COLO829 (cell line): ENCODE measurements around the gene DNM1.
A peak's percentile ranks its signal among the peaks of the same experiment; 100 is the strongest.

Experiments used
- DNase-seq: peaks from one replicate; pipeline ENCODE4 v3.0.0; 2012; ENCODE audit warnings: low spot score

Gene DNM1

DNA sequence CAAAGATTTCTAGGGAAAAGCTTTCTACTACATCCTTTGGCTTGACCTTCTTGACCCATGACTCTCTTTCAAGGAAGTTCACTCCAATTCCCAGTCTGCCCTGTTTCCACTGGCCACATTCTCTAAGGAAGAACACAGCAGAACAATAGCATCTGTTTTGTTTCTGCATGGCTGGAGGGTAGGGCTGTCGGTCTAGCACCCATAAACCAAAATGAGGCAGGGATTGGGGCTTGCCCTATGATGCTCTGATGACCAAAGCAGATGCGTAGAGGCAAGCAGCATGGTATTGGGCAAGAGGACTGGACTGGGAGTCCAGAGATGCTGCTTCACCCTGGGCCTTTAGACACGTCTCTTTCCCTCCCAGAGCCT lies 48.5 kb downstream of the DNM1 start:
- DNase-seq, result no peak

DNA sequence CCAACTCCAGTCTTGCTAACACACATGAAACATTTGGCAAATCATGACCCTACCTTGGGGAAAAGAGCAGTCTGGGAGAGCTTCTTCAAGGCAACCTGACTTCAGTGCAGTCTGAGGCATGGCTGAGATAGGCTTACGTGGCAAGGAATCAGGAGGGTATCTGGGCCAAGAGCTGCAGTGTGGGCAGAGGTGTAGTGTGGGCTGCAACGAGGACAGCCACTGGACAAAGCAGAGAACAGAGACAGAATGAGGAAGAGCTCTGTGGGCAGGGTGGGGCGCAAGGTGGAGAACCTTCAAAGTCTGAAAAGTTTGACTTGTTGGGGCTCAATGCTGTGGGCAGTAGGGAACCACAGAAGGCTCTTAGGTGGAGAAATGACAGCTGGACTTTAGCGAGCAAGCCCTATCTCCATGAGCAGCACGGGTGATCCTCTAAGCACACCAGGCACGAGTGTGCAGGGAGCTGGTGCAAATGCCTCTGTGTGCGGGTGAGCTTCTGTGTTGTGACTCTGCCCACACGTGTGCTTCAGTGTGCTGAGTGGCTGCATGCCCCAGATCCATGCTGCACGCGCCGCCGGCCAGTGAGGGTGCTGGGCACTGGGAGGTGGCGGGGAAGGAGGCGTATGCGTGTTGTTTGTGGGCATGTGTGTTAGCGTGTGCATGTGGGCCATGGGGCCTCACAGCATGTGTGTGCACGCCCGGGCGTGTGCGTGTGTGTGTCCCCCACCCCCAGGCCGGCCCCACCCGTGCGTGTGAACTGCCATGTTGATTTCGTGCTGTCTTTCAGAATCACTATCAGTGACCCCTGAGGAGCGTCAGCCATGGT lies 49.3 kb downstream of the DNM1 start:
- DNase-seq, result no peak

DNA sequence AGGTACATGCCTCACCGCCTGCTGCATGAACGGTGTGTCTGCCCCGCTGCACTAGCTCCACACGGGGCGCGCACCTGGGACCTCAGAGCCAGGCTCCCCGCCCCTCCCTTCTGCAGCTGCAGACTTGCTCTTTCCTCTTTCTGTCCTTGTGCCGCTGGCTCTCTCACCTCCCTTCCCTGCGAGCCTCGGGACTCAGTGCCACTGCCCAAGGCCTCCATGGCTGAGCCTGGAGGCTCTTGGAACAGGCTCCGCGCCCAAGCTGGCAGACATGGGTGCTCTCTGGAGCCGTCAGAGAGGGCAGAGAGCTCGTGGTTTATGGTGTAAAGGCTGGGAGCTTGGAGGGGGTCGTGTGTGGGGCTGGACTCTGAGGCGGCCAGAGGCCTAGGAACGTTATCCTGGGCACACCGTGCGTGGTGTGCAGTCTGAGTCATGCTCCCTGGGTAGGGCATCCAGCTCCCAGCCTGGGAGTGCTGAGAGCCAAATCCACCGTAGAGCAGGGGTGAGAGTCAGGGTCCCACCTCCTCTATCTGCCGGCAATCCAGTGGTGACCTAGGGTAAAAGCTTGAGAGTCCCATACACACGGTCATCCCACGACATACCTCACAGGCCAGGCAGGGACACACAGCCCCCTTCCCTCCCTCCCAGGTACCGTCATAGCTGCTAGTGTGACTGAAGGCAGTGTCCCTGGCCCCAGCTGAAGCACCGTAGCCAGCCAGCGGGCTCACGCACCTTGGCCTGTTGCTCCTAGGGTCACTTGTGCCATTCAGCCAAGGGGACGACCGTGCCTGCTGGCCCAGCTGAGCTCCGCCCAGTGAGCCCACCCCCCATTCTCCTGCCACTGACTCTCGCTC lies 50.2 kb downstream of the DNM1 start:
- no peak for DNase-seq

DNA sequence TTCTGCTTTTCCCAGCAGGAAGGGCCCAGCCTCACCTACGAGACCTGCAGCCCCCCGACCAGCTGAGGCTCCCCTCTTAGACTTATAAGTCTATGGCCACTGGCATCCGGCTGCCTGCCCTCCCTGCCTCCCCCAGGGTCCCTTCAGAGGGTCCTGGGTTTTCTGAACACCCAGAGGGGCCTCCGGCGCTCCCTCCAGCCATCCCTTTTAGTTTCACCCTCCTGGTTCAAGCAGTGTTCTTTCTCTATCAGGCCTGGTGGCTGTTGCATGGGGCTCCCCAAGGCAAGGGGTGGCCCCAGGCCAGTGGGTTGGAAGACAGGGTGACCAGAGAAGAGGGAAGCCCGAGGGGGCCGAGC lies 50.8 kb downstream of the DNM1 start:
- DNase-seq, result no peak

DNA sequence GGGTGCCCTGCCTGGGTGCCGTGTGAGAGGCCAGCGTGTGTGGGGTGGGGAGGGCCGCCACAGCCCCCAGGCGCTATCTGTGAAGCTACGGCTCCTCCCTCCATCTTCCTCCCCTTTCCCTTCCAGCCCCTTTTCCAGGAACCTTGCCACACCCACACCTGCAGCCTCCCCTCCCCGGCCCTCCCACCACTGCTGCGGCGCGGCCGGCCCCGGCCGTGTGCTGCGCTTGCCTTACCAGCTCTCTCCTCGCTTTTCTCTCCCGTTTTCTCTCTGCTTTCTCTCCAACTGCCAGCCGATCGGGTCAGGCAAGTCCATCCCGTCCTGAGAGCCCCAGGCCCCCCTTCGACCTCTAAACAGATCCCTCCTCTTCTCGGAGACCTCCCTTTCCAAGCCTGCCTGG lies 51.2 kb downstream of the DNM1 start:
- DNase-seq, result no peak

DNA sequence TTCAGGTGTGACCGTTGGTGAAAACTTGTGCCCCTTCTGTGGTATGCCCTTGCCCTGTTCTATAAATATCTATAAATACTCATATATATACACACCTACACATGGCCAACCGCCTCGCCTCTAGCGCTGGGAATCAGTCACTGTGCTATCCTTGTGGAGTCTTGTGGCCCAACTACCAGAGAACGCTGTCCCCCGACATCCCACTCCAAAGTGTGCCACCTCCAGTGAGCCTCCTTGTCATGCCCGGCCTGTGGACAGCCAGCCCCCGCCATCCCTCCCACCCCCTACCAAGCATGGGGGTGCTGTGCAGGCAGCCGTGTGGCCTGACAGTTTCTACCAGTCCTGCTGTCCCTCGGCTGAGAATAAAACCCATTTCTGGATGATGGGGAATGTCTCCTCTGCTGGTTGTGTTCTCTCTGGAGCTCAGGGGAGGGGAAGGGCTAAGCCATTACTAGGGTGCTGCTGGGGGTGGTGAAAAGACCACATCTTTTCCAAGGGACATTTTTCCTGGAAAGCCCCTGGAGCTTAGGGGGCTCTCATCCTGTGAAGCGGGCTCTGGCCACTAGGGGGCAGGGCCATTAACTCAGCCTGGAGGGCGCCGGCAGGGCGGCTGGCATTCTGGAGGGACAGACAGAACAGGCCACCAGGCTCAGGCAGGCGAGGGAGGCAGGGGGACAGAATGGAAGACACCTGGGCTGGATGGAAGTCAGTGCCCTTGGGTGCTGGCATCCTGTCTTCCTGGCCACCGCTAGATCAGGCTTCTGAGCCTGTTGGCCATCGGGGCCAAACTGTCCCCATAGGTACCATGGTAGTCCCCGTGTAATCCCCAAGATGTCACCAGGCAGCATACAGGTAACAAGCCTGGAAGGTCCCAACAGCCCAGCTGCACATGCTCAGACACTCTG lies 51.9 kb downstream of the DNM1 start:
- DNase-seq, result peak; percentile 68

DNA sequence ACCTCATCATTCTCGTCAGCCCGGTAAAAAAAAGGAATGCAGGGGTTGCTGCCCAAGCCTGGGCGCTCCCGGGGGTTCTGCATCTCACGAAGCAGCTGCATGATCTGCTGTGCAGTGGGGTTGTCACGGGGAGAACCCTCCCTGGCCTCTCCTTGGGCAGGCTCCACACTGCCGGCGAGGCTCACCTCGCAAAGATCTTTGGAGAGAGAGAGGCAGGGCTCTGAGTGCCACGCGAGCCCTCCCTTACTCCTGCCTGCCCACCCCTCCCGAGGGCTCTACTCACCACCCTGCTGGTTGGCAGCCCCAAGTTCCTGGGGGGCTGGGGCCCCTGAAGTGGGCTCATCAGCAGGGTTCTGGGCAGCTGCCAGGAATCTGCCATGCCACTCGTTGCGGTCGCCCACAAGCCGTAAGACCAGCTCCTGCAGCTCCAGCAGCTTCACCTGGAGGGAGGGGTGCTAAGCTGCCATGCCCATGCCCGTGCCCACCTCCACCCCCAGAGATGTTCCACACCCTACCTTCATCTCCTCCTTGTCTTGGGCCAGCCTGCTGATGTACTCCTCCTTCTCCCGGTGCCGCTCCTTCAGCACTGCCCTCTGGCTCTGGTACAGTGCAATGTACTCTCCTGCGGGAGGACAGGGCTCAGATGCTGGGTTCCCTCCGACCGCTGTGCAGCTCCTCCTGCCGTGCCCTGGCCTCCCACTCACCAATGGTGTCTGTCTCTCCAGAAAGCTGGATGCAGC lies 54.1 kb downstream of the DNM1 start:
- no peak for DNase-seq

DNA sequence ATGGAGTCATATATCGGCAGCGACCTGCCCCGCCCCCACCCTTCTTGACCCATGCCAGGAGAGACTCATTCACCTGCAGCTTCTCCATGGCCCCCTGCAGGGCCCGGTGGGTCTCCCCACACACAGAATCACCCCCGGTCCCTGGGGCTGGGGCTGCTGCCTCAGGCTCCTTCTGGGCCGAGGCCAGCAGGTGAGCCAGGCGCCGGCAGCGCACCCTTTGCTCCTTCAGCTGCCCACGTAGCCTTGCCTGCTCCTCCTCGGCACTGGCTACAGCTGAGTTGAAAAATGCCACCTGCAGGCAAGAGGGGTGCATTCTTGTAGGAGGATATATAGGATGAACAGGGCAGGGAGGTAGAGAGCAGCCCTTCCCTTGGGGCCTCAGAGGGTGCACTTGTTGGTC lies 54.7 kb downstream of the DNM1 start:
- DNase-seq, result no peak

DNA sequence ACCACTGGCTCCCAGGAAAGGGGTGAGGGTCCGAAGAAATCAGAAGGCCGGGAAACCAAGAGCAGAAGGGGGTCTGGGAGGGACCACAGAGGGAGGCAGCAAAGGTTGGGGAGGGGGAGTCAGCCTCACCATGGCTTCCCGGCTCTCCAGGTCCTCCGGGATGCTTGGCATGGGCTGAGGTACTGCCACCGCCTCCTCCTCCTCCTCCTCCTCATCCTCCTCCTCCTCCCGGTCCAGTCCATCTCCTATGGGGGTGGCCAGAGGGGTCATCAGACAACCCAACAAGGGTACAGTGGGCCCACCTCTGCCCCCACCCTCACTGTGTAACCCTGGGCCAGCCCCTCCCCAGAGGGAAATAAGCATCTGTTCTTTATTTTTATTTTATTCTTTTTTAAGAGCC lies 55.1 kb downstream of the DNM1 start:
- DNase-seq, result no peak

DNA sequence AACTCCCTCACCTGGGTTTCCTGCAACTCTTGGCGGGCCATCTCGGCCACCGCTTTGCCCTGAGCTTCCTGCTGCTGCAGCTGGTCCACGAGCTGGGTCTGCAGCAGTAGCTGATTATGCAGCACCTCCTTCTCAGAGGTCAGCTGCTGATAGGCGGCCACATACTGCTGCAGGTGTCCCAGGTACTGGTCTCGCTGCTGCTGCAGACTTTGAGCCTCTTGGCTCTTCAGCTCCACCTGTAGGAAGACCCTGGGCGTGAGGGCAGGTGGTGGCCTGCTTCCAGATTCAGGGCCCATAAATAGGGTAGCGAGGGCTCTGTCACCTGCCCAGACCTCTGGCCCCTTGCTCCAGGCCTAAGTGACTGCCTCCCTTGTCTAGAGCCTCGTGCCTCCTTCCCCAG lies 56.0 kb downstream of the DNM1 start:
- DNase-seq, result no peak

DNA sequence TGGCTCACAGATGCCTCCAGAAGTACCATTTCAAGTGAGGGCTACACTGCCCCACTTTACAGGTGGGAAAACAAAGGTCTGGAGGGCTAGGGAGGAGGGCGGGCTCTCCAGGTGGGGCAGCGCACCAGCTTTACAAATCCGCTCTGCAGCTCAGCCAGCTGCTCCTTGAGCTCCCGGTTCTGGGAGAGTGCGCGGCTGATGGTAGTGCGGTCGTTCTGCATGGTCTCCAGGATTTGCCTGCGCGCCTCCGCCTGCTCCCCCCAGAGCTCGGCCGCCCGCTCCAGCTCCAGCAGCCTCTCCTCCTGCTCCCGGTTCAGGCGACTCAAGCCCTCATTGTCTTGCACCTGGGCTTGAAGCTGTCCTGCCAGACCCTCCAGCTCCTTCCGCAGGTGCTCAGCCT lies 57.2 kb downstream of the DNM1 start:
- no peak for DNase-seq

DNA sequence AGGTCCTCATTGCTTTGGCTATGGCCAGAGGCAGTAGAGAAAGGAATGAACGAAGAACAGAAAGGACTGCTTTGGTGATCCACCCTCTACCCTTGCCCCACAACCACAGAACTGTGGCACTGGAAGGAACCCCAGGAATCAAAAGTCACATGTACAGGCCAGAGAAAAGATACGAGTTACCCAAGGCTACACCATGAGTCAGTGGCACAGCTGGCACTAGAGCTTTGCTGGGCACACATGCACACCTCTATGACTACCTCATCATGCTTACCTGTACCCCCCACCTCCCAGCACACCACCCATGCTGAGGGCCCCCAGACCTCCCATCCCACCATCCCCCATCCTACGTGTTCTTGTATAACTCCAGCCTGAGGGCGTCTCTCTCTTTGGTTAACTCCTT lies 59.5 kb downstream of the DNM1 start:
- DNase-seq, result no peak

DNA sequence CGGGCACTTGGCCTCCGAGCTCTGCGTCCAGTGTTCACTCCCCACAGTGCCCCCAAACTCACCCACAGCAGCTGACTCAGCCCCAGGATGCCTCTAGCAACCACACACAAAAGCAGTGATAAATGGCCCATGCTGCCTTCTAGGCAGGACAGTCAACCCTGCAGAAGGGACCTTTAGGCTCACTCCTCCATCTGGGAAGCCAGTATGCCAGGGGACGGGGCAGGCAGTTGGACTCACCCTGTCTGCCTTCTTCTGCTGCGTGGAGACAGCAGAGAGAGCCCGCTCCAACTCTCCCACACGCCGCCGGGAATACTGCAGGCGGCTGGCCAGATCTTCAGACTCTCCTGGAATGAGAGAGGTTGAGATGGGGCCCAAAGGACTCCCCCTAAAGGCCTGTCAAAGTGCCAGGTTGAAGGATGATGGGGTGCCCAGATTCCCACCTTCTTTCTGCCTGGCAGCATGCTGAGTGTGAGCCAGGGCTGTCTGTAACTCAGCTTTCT lies 62.2 kb downstream of the DNM1 start:
- no peak for DNase-seq

DNA sequence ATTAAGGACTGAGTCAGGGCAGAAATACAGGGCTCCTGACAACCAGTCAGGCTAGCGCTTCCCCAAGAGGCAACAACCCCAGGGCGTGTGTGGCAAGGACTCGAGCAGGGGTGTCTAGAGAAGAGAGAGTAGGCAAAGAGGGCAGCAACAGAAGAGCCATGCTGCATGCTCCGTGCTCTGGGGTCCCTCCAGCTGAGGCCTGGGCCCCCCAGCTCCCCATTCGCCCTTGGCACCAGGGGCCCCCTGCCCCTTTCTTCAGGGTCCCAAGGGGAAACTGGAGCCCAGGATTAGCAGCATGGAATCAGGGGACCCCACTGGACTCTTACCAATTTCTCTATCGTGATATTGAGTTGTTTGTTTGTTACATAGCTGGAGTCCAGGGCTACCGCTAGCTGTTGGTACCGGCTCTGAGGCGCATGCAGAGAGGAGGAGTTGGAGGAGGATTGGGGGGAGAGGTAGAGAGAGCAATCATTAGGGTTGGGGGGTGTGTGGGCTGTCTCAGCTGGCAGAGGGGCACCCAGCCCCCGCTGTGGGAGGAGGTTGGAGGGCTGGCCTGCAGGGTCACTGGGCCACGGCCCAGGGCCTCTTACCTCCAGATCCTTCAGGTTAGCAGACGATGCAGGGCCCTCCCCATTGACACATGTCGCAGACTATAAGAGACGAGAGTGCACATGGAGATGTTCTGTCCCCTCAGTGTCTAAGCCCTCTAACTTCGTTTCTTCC lies 63.9 kb downstream of the DNM1 start:
- DNase-seq, result no peak

DNA sequence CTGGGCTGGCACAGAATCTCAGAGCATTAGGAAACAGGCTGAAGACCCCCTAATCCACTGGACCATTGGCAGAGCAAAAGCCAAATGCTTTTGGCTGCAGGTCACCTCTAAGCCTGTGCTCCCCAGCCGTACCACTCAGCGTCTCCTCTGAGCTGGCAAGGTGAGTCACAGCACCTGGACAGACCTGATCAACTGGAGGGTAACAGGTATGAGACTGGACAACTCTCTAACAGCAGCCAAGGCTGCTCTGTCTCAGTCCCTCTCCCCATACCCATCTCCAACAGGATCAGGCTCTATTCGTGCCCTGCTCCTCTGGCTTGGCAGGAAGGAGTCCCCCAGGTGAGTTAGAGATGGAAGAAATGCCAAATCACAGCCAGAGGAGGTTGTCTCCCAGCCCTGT lies 67.9 kb downstream of the DNM1 start:
- no peak for DNase-seq

DNA sequence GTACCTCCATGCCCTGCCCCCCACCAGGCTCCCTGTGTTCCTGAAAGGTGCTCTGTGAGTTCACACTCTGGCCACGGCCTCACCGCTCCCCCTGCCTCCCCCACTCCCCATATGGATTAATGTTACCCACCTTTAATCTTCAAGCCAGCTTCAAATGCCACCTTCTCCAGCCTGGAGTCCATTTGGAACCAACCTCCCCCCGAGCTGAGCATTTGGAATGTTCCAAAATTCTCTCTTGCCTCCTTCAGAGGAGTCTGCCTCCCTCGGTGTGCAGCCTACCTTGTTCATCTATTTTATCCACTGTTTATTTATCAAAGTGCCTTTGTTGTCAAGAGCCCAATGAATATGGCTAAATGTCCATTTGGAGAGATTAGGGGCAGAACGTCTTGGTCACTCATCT lies 68.3 kb downstream of the DNM1 start:
- DNase-seq, result no peak

DNA sequence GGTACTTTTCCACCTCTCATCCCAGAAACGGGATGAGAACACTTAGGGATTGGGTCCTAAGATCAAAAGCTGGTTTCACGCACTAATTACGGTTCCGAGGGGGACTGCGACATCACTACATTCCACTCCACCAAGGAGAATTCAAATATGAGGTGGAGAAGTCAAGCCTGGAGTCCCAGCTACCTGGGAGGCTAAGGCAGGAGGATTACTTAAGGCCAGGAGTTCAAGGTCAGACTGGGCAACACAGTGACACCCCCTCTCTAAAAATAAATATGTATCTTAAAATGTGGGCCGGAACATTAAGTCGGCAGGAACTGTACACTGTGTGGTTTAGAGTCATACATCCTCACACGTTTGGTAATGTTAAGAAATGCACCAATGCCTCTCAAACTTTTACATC lies 71.1 kb downstream of the DNM1 start:
- DNase-seq, result no peak

DNA sequence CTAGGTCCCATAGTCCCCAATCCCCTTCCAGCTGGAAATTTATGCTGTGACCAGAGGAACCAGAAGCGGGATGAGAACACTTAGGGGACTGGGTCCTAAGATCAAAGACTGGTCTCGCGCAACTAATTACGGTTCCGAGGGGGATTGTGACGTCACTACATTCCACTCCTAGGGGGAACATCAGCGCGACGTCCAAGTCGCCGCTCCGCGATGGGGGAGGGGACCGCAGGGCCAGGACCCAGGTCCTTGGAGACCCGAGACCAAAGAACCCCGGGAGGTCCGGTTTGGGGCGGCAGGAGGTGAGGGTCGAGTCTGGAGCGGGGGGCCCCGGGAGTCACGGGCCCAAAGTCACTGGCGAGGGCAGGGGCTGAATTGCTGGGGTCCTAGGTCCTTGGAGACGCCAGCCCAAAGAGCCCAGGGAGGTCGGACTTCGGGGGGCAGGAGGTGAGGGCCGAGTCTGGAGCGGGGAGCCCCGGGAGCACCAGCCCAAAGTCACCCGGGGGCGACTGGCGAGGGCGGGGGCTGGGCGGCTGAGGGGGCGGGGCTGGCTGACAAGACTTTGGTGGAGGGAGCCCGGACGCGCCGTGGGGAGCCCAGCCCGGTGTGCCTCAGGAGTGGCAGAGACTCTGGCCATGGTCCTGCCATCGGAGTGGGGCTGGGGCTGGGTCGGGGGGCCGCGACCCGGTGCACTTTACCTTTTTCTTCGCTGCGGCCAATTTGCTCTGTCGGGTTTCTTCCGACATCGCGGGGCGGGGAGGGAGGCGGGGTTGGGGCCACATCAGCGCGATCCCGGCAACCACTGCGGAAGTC lies 72.2 kb downstream of the DNM1 start, which contains the start of gene GOLGA2:
GOLGA2 (minus strand) TSS at position 810 of the 810 bp plus-strand sequence; CDS start at position 779, 31 bp downstream.
- peak; percentile 31 for DNase-seq

DNA sequence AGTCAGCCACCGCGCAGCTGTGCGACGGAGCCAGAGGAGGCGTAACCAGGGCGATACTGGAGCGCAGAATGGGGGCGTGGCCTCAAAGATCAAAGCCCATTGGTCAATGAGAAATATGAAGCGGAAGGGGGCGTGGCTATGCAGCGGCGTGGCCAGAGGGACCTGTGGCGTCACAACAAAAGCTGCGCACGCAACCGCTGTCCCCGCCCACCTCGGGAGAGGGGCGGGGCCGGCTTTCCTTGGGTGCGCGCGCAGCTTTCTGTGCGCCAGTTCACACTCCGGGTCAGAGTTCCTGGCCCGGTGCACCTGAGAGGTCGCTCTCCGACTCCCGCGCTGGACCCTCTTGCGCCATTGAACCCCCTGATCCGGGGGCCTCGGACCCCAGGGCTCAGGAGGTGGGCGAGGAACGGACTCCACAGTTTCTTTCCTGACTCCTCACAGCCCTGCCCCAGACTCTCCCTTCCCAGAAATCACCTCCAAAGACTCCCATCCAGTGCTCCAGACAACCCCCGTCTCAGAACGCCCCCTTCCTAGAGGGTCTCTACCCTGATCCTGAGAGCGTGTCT lies 72.9 kb downstream of the DNM1 start, which contains the start of gene SWI5:
SWI5 (plus strand) TSS at position 269 of the 566 bp plus-strand sequence.
- DNase-seq, result peak; percentile 100
